Forelimb muscle (tissue), 1 donor: Measurements from ENCODE around the gene POC1B. TPM values are rescaled to one million over a fixed set of nuclear protein-coding genes. Genes with fewer than 3 reads are reported as not detected.

ENCODE experiments used
- DNase-seq: peaks from one replicate; pipeline ENCODE4 v3.0.0-alpha.2; 2013; ENCODE audit warnings: low read depth
- polyA plus RNA-seq: library from polyadenylated mRNA; unstranded; fragments of 120-200 nt; gene quantifications from one replicate; pipeline ENCODE4 v1.2.1, GENCODE V29; 2013; ENCODE audit not compliant: insufficient read length

Gene POC1B
- polyA plus RNA-seq, result 8.5 TPM

- no peak for DNase-seq
These were observed at the start of gene POC1B for GRCh38 chr12:89525824-89526770. Gene POC1B, minus strand, starts transcription at chr12:89526047. Its CDS starts 152 bp downstream, at chr12:89525895.

DNA sequence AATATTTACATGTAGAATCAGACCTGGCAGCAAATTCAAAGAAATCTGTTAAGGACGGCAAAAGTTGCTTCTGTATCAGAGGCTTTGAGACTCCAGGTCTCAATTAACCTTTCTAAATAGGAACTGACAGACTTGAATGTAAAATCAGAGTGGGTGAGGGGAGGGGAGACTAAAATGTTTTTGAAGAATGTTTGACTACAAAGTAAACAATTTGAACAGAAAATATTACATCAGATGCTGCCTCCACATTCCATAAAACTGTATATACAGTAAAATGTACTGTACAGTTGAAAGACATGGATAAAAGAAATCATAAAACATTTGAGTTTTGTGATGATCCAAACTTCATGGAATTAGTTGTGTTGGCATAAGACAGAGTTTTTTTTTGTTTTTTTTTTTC lies 49.5 kb upstream of the POC1B start:
- no peak for DNase-seq

DNA sequence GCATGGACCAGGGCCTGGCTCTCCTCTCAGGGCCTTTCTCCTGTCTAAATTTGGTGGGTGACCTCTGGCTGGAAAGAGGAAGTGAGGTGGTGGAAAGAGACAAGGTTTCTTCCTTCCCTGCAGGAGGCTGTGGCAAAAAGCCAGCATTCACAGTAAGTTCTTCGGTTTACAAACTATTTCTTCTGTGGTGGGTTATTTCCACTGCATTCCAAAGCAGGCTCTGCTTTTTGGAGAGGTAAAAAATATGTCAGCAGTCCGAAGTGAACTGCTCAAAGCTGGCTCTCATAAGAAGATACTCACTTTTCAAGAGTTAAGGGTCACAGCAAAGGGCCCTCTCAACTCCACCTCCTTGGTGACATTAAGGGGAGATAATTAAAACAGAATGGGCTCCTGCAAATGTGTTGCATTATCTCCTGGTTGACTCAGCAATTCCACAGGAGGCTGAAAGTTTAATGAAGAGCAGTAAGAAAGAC lies 48.9 kb upstream of the POC1B start:
- peak; percentile 9 for DNase-seq

DNA sequence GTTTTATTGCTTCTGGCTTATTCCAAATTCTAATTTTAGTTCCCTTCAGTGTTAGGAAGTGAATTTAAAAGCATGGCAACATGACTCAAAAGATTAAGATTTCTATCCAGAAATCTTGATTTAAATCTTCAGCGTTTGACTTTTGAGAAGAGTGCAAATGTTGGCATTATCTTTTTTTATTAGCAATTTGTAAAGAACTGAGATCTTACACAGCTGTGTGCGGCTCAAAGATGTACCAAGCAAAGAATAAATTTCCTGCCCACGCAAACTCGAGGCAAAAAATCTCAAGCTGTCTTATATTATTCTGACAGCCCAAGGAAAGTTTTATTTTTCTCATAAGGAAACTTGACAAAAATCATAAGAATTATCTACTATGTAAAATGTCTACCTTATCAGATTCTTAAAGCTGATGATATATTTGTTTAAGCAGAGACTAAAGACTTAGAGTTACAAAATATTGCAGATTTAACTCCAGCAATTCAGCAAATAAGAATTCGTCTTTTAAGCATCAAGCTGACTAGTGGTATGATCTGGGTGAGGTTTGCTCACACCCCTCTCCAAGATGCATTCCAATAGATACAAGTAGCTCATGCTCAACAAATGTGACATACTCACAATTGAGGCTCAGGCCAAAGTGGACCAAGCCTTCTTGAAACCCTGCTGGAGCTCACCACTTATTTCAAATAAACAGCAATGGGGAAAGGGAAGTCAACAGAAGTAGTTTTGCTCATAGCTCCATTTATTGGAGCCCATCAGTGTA lies 47.4 kb upstream of the POC1B start:
- no peak for DNase-seq

DNA sequence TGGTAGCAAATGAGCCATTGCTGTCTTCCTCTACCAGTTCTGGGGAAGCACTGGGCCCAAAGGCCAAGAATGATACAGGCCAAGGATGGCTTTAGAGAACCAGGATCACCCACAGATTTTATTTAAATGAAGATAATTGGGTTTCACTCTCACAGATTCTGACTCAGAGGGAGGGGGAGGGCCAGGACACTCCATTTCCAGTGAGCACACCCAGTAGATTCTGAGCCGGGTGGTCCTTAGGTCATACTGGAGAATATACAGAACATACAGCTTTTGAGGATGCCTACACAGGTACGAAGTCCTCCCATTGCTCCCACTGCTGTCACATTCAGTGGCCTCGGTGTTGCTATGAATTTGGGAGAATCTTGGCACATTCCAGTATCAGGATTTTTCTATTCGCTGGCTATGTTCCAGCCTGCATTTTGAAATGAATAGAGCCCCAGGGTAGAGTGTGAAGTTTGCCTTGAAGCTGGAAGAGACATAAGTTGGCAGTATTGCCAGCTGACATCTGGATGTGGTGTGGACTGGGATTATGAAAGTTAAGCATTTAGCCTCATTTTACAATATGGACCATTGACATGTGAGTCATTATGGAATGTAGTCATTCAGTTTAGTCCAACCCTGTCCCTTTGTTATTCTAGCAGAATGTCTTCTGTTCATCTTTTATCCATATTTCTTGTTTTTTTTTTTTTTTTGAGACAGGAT lies 45.8 kb upstream of the POC1B start:
- DNase-seq, result no peak

DNA sequence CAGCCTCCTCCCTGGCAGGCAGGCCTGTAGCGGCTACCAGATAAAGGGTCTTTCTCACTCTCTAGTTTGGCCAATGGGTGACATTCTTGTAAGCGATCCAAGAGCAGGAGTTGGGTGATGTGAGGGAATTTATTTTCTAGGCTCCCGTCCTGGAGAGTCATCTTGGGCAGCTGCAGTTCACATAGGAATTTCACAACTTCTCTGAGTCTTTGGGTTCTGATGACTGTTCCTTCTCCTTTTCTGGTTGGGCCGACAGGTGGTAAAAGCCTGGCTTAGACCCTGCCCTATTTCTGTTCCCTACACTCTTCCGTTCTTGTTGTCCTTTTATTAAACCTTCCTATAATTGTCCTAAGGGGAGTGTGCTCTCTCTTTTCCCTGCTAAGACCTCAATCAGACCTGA lies 42.6 kb upstream of the POC1B start:
- DNase-seq, result no peak

DNA sequence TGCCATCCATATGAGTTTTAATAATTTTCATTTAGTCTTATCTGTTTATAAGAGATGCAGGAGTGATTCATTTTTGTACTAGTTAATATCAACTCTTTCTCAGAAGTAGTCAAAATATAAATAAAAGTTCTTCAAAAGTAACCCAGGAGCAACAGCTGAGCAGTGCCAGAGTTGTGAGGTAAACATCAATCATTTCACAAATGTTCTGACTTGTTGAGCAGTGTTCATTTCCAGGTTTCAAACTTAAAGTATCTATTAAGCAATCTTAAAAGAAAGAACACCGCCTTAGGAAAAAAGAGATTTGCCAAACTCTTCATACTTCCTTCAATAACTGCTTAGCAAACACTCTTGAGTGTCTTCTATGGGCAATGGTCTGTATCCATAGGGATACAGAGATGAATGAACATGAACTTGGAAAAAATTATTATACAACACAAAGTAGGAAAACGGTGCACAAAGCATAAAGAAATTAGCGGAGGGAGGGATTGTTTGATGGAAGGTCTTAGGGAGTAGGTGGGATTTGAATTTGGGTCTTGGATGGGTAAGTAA lies 41.9 kb upstream of the POC1B start:
- no peak for DNase-seq

GRCh38 chr12:89566615-89567014 lies 40.8 kb upstream of the POC1B start:
- no peak for DNase-seq

- DNase-seq, result no peak
These were observed 39.2 kb upstream of the POC1B start for GRCh38 chr12:89565002-89565401.

DNA sequence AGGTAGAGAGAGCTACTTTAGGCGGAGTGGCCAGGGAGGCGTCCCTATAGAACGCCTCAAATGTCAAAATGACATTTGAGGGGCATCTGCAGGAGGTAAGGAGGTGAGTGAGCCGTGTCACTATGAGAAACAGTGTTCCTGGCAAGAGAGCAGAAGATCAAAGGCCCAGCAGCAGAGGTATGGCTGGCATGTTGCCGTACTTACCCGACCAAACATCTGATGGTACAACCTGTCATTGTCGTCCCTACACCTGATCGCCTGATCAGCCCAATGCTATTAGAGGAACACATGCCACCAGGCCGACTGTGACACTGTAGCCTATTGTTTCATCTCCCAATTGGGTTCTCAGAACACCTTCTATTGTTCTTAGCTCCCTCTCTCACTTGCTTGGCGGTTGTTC lies 33.9 kb upstream of the POC1B start:
- no peak for DNase-seq

DNA sequence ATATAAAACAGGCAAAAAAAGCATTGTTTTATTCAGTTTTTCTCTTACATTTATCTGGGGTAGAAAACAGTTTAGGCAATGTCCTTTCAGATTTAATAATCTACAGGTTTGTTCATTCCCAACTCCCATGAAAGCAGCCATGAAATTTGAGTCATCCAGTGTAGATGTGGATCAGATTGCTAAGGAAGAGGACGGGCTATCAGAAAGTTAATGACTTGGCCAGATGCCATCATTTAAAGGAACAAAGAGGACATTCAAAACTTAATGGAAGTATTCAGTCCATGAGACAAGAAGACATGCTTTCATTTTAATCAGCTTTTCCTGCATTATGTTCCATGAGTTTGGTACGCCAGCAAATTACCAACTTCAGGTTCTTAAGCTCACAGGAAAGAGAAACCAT lies 31.1 kb upstream of the POC1B start:
- no peak for DNase-seq

GRCh38 chr12:89552376-89552775 lies 26.5 kb upstream of the POC1B start:
- no peak for DNase-seq

- no peak for DNase-seq
These were observed 25.9 kb upstream of the POC1B start for GRCh38 chr12:89551747-89552146.

DNA sequence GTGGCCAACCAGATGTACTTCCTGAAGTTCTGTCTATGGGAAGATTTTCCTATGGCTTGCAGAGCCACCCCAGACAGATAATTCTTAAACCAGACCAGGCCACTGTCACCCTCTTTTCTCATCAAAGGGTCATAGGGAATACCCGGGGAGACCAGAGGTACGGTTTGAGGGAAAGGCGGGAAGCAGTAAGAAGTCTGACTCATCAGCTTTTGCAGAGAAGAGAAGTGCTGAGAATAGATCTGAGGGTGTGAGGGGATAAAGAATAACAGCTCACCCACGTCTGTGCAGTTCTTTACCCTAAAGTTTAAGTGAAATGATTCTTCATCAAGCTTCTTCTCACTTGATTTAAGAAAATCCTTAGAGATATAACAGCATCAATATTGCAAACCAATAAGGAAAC lies 21.3 kb upstream of the POC1B start:
- DNase-seq, result no peak

GRCh38 chr12:89546151-89546550 lies 20.3 kb upstream of the POC1B start:
- DNase-seq, result no peak

DNA sequence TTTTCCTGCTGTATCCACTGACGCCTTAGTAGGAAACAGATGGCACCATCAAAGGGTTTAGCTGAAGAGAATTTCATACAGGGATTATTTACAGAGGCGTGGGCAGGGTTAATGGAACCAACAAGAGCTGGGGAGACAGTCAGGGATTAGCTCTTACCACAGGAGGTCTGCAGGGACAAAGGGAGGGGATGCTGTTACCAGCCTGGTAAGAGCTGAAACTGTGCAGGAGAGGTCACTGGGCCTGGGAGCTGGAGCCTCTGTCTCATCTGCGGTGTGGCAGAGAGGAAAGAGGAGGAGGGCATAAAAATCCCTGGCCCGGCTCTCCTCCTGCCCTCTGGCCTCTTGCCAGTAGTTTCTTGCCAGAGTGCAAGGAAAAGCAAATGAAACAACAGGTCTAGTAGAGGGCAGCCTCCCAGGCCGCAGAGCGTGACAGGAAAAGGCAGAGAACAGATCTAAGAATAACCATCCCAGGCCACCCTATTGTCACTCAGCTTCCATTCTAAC lies 18.9 kb upstream of the POC1B start:
- DNase-seq, result no peak

DNA sequence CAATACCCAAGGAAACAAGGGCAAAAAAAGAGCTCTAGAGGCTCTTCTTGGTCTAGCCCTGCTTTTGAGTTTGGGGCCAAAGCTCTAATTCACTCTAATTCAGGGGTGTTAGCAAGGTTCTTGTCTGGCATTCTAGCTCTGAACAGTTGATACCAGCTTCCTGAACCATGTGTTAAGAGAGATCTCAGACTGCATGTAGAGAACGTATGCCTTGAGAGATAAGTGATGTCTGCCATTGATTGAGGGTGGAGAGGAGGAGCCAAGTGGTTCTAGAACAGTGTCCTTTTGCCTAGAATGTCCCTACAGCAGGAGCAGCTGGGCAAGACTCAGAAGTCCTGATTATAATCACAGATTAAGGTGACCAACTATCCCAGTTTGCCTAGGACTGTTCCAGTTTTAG lies 18.2 kb upstream of the POC1B start:
- DNase-seq, result no peak

GRCh38 chr12:89542912-89543592 lies 17.2 kb upstream of the POC1B start:
- DNase-seq, result no peak

- DNase-seq, result no peak
These were observed 16.4 kb upstream of the POC1B start for GRCh38 chr12:89542236-89542635.

GRCh38 chr12:89540586-89540985 lies 14.7 kb upstream of the POC1B start:
- no peak for DNase-seq
